HG02759 (cell line): Measurements from ENCODE around the gene STEAP3.

ENCODE experiments used
- ATAC-seq: cut with Tn5 transposase; IDR thresholded peaks from one replicate; pipeline ENCODE4 v1.9.1; 2021; ENCODE audit warnings: mild to moderate bottlenecking, moderate library complexity; ENCODE audit not compliant: unreplicated experiment

Gene STEAP3, protein sequence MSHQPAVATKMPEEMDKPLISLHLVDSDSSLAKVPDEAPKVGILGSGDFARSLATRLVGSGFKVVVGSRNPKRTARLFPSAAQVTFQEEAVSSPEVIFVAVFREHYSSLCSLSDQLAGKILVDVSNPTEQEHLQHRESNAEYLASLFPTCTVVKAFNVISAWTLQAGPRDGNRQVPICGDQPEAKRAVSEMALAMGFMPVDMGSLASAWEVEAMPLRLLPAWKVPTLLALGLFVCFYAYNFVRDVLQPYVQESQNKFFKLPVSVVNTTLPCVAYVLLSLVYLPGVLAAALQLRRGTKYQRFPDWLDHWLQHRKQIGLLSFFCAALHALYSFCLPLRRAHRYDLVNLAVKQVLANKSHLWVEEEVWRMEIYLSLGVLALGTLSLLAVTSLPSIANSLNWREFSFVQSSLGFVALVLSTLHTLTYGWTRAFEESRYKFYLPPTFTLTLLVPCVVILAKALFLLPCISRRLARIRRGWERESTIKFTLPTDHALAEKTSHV

GRCh38 chr2:119223521-119224390 is at the start of gene STEAP3:
Gene STEAP3, plus strand, starts transcription at chr2:119223834. Its CDS starts 7,179 bp downstream, at chr2:119231013.
- ATAC-seq, result peak; percentile 85

- ATAC-seq, result peak; percentile 78
Observed at GRCh38 chr2:119174216-119174992, 49.2 kb upstream of the STEAP3 start.

DNA sequence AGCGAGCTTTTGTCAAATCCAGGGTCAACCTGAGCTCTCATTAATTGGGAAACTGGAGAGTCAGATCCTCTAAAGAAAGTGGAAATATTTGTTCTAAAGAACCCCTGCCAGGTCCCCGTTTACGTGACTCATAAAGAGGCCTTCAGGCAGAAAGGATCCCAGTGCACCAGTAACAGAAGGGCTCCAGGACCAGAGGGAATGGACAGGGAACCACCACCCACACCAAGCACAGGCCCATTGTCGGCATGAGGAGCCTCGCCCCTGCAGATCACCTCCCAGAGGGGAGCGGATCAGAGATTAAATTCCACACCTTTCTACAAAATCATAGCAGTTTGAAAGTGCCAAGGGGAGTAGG is 48.7 kb upstream of the STEAP3 start:
- no peak for ATAC-seq

GRCh38 chr2:119175517-119175916 is 48.1 kb upstream of the STEAP3 start:
- ATAC-seq, result no peak

- no peak for ATAC-seq
Observed at GRCh38 chr2:119177171-119177837, 46.3 kb upstream of the STEAP3 start.

DNA sequence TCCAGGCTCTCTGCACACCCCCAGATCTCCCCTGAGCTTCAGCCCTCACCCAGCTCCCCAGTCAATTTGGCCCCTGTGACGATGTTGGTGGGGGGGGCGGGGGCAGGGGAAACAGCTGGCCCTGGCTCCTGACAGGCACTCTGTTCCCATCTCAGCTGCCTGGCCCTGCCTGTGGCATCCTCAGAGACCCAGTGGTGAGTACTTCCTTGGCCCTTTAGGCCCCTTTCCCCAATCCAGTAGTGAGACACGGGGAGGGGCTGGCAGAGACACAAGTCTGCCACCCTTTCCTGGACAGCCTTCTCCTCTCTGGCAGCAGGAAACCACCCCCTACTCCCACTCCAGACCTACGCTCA is 45.8 kb upstream of the STEAP3 start:
- no peak for ATAC-seq

GRCh38 chr2:119178776-119179175 is 44.9 kb upstream of the STEAP3 start:
- no peak for ATAC-seq

- ATAC-seq, result no peak
Observed at GRCh38 chr2:119179202-119179601, 44.4 kb upstream of the STEAP3 start.

- ATAC-seq, result no peak
Observed at GRCh38 chr2:119179991-119180390, 43.6 kb upstream of the STEAP3 start.

DNA sequence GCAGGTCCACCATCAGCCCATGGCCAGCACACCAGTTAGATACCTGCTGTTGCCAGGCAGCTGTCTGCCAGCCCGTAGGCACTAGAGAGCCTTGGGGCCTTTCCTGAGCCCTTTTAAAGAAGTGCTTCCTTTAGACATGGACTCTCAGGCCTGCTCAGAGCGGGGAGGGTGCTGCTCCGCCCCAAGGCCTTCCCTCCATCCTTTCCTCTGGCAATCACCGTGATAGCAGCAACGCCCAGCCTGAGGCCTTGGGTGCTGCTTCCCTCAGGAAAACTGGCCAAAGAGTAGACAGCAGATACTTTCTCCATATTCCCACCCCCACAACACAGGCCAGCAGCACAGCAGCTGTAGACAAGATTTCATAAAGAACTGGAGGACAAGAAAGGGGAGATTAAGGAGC is 42.7 kb upstream of the STEAP3 start:
- no peak for ATAC-seq

DNA sequence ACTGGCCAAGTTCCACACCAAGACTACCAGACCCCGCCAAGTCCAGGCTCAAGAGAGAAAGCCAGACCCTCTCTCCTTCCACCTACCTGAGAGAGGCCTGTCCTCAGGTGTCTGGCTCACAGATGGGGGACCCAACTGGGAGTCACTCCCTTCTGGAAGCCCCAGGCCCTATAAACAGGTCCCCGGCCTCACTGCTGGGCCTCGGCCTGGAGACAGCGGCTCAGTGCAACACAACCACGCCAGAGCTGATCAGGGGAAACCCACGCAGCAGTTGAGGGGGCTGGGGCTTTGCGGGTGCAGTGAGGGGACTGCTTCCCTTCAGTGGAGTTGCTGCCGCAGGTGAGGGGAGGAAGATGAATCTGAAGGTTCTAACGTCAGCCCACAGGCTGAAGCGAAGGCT is 42.2 kb upstream of the STEAP3 start:
- no peak for ATAC-seq

- no peak for ATAC-seq
Observed at GRCh38 chr2:119181791-119182445, 41.7 kb upstream of the STEAP3 start.

DNA sequence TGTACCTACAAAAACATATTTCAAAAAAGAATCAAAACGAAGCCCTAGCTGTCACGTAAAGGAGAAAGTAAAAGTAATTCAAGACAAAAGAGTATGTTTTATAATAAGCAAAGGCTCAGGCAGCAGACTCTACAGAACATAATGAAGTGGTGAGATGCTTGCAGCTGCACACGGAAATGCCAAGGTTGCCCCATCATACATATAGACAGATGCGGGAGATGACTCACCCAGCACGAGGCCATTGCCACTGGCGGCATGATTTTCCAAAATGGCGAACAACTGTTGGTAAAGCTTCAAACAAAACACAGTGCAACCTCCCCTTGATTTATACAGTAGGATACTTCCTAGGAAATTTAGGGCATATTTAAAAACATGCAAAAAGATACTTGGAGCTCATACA is 39.1 kb upstream of the STEAP3 start:
- no peak for ATAC-seq

DNA sequence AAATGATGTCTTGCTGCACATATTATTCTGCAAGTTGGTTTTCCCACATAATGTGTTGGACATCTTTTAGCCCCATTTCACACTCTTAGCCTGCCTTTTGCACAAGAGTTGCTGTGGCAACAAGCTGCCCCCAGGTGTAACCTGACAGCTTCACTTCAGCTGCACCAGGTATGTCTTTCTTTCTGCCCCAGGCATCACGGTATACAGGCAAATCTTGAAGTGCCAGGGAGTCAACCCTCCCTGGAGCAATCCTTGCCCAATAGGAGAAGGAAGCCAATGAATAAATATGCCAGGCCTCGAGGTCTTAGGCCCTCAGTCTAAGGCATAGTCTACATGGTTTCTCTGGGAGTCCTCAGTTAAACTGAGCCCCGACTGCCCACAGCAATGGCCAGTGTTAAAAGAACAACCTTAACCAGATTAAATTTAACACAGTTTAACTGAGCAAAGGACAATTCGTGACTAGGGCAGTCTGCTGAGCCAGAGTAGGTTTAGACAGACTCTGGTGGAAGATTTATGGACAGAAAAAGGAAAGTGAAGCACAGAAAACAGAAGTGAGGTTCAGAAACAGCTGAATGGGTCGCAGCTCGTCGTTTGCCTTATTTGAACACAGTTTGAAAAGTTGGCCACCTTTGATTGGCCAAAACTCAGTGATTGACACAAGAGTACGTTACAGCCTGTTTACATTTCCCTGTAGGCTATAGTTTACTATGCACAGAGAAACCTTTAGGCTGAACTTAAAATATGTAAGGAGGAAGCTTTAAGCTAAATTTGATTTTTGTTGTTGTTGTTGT is 33.1 kb upstream of the STEAP3 start:
- no peak for ATAC-seq

- no peak for ATAC-seq
Observed at GRCh38 chr2:119192893-119193292, 30.7 kb upstream of the STEAP3 start.

GRCh38 chr2:119195001-119195400 is 28.6 kb upstream of the STEAP3 start:
- no peak for ATAC-seq

DNA sequence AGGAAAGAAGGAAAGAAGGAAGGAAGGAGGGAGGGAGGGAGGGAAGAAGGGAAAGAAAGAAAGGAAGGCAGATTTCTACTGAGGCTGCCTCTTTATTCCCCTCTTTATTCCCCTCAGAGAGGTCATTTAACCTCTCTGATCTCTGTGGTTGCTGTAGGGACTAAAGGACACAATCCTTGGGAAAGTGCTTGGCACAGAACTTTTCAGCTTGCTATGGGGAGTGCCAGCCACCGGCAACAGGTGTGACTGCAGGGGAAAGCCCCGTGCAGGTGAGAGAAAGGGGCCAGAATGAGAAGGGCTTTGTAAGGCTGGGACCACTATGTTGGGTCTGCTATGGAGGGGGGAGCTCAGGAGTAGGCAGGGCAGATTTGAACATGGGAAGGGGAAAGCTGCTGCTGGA is 27.7 kb upstream of the STEAP3 start:
- no peak for ATAC-seq

DNA sequence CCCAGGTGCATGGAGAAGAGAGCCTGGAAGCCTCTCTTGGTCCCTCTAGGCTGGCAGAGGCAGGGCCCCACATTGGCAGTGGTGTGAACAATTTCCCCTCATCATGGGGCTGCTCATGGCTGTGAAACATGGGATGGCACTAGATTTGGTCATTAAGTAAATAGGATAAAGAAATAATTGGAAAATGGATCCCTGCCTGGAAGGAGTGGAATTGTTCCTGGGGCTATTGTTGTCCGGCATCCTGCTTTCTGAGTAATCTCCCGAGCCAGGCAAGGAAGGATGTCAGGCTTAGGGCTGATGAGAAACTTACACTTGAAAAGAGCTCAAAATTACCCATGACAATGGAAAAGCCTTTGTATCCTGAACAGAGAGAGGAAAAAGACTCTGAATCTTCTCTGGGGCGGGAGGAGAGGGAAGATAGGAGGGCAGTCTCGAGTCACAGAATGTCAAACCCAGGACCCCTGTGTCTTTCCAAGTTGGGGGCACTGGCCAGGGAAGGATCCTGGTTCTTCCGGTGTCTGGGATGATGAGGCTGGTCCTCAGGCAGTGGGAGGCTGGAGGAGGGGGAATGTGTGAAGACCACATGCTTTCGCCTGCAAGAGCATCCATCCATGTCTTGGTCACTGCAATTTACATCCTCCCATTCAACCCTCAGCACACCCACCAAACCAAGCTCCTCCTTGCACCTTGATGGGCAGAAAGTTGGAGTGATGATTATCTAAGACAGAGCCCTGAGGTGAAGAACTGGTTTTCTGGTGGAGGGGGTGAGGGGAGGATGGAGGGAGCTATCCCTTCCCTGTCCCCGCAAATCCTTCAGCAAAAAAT is 27.1 kb upstream of the STEAP3 start:
- no peak for ATAC-seq

DNA sequence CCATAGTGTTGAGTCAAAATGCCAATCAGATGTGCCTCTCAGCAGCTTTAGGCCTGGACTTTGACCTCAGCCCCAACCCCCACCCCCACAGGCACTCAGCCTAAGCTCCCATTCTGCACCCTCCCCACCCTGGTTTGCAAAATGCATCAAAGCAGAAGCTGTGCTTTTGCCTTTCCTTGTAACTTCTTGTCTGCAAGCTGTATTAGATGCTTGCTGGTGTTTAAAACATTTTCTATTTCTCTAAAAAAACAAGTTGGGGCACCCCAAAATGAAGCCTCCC is 26.6 kb upstream of the STEAP3 start:
- ATAC-seq, result no peak
